Measurements from ENCODE around the gene PCP4. TPM values are rescaled to one million over a fixed set of nuclear protein-coding genes. Genes with fewer than 3 reads are reported as not detected.

PCP4 gene
- total RNA-seq, 1 experiment from 2014 or later, result 1.6 TPM

- no peak for DNase-seq (ENCODE audit: low spot score)
- peaks cover 12% of the 10 kb centered on the region for H3K36me3 Mint-ChIP-seq
- peaks cover 22% of the 10 kb centered on the region for H3K27me3 Mint-ChIP-seq (ENCODE audit: low read depth)
- no peak overlapping the region for H3K27ac Mint-ChIP-seq
- no peak overlapping the region for H3K4me3 Mint-ChIP-seq
- H3K9me3 Mint-ChIP-seq, result peaks cover 12% of the 10 kb centered on the region
- TF ChIP-seq NFYB (CRISPR knock-in tag; conservative IDR thresholded peaks at IDR 0.05; ENCODE audit: low read depth) (no peak), HMGA2 (CRISPR knock-in tag; IDR thresholded peaks at IDR 0.05) (peak; percentile 56)
- CTCF ChIA-PET, result interaction anchor here (0.8 to 1.9 kb wide), 4 partner anchors 13 to 570 kb away, joined by 3 to 6 read pairs (median 4); partner anchors contain the start of gene PCP4
- H3K4me1 Mint-ChIP-seq, result peaks cover 26% of the 10 kb centered on the region
- POLR2A ChIA-PET, result no interaction called here
- ATAC-seq, result no peak
These were observed 88.1 kb downstream of the PCP4 start for GRCh38 chr21:39955326-39955725.

- ChIA-PET POLR2A (no interaction called here), CTCF (interaction anchor here (1.4 to 2.1 kb wide), 2 partner anchors 11 to 102 kb away, joined by 4 to 6 read pairs; no protein-coding TSS in a partner anchor)
- ATAC-seq (no peak; the same call in 1 of the 2 replicates), DNase-seq (ENCODE audit: low spot score) (no peak)
- H3K27ac Mint-ChIP-seq, result no peak overlapping the region
- peaks cover 23% of the 10 kb centered on the region for H3K9me3 Mint-ChIP-seq
- peaks cover 16% of the 10 kb centered on the region for H3K36me3 Mint-ChIP-seq
- peaks cover 15% of the 10 kb centered on the region for H3K4me1 Mint-ChIP-seq
- peaks cover 15% of the 10 kb centered on the region for H3K27me3 Mint-ChIP-seq (ENCODE audit: low read depth)
- H3K4me3 Mint-ChIP-seq, result no peak overlapping the region
- no peak for TF ChIP-seq ELF4 (CRISPR knock-in tag; IDR thresholded peaks at IDR 0.05; ENCODE audit: low read depth)
- no peak for TF ChIP-seq ZNF121 (CRISPR knock-in tag; IDR thresholded peaks at IDR 0.05)
- TF ChIP-seq PRRX2 (CRISPR knock-in tag; IDR thresholded peaks at IDR 0.05), result no peak
- TF ChIP-seq E2F5 (CRISPR knock-in tag; IDR thresholded peaks at IDR 0.05), result no peak
- TF ChIP-seq ZNF416 (CRISPR knock-in tag; IDR thresholded peaks at IDR 0.05), result no peak
- TF ChIP-seq SMAD3 (CRISPR knock-in tag; IDR thresholded peaks at IDR 0.05; ENCODE audit: borderline replicate concordance), result no peak
- TF ChIP-seq ZSCAN18 (CRISPR knock-in tag; IDR thresholded peaks at IDR 0.05), result no peak
- TF ChIP-seq ESRRA (CRISPR knock-in tag; IDR thresholded peaks at IDR 0.05; ENCODE audit: borderline replicate concordance), result no peak
- TF ChIP-seq CTCF (IDR thresholded peaks at IDR 0.05), result no peak
- no peak for TF ChIP-seq RELA (CRISPR knock-in tag; IDR thresholded peaks at IDR 0.05; ENCODE audit: borderline replicate concordance)
- TF ChIP-seq ZNF396 (CRISPR knock-in tag; IDR thresholded peaks at IDR 0.05; ENCODE audit: borderline replicate concordance), result no peak
- TF ChIP-seq E2F4 (CRISPR knock-in tag; IDR thresholded peaks at IDR 0.05; ENCODE audit: borderline replicate concordance, low read depth), result no peak
- TF ChIP-seq IRF2 (CRISPR knock-in tag; IDR thresholded peaks at IDR 0.05; ENCODE audit: borderline replicate concordance, low read depth), result no peak
- TF ChIP-seq TCF7 (CRISPR knock-in tag; IDR thresholded peaks at IDR 0.05; ENCODE audit: low read depth), result no peak
- TF ChIP-seq ZNF425 (CRISPR knock-in tag; conservative IDR thresholded peaks at IDR 0.05), result no peak
- no peak for TF ChIP-seq PREB (CRISPR knock-in tag; IDR thresholded peaks at IDR 0.05; ENCODE audit: borderline replicate concordance)
These were observed 89.3 kb downstream of the PCP4 start for GRCh38 chr21:39956586-39956985.
